GM12872 (cell line): ENCODE measurements around the gene TANC2.

Experiments
- CTCF ChIP-seq: IDR thresholded peaks from 3 replicates; pipeline ENCODE4 v1.5.1; 2011; ENCODE audit warnings: low read depth, mild to moderate bottlenecking, low read length, moderate library complexity; ENCODE audit not compliant: insufficient read depth

The TANC2 gene

GRCh38 chr17:62965686-62966425 is at the start of gene TANC2:
Gene TANC2, plus strand, starts transcription at chr17:62966235. Its CDS starts 43,325 bp downstream, at chr17:63009560.
- no peak for TF ChIP-seq CTCF

GRCh38 chr17:62916684-62917571 is 49.1 kb upstream of the TANC2 start:
- TF ChIP-seq CTCF = no peak

GRCh38 chr17:62919388-62919787 is 46.6 kb upstream of the TANC2 start:
- TF ChIP-seq CTCF = no peak

GRCh38 chr17:62920300-62920699 is 45.7 kb upstream of the TANC2 start:
- TF ChIP-seq CTCF = no peak

GRCh38 chr17:62921817-62922216 is 44.2 kb upstream of the TANC2 start:
- no peak for TF ChIP-seq CTCF

GRCh38 chr17:62923258-62924150 is 42.5 kb upstream of the TANC2 start:
- TF ChIP-seq CTCF = no peak
